ENCODE results near the gene AGAP2. TPM values are rescaled to one million over a fixed set of nuclear protein-coding genes. Genes with fewer than 3 reads are reported as not detected.
A peak's percentile ranks its signal among the peaks of the same experiment; 100 is the strongest.

AGAP2 gene
- total and polyA plus RNA-seq, 2 of the 13 experiments (the other 11 are each of a cell fraction or from before 2014, with no cell fraction given), result 0.38 to 0.45 TPM

GRCh38 chr12:57744194-57744776 is 5.7 kb upstream of the AGAP2 start (continued):
- TF ChIP-seq ZBTB20 (CRISPR knock-in tag; IDR thresholded peaks at IDR 0.05; ENCODE audit: borderline replicate concordance, low read depth), result no peak
- no peak for TF ChIP-seq CSRNP2 (CRISPR knock-in tag; conservative IDR thresholded peaks at IDR 0.05; ENCODE audit: low read depth)
- TF ChIP-seq YEATS4 (CRISPR knock-in tag; IDR thresholded peaks at IDR 0.05; ENCODE audit: borderline replicate concordance), result no peak
- TF ChIP-seq ZNF775 (CRISPR knock-in tag; IDR thresholded peaks at IDR 0.05; ENCODE audit: borderline replicate concordance), result no peak
- no peak for TF ChIP-seq CENPX (CRISPR knock-in tag; IDR thresholded peaks at IDR 0.05)
- no peak for TF ChIP-seq ZNF121 (CRISPR knock-in tag; IDR thresholded peaks at IDR 0.05)
- no peak for TF ChIP-seq ZNF576 (CRISPR knock-in tag; IDR thresholded peaks at IDR 0.05)
- no peak for TF ChIP-seq HOXD1 (CRISPR knock-in tag; IDR thresholded peaks at IDR 0.05)
- no peak for TF ChIP-seq ARNT (IDR thresholded peaks at IDR 0.05)
- no peak for TF ChIP-seq ARID2 (CRISPR knock-in tag; IDR thresholded peaks at IDR 0.05; ENCODE audit: borderline replicate concordance)
- TF ChIP-seq ELF4 (CRISPR knock-in tag; IDR thresholded peaks at IDR 0.05; ENCODE audit: borderline replicate concordance), result no peak
- no peak for TF ChIP-seq ARHGAP35 (CRISPR knock-in tag; IDR thresholded peaks at IDR 0.05; ENCODE audit: borderline replicate concordance)
- peak; percentile 16; the same call in 1 of the 2 replicates for TF ChIP-seq FOSL2 (CRISPR knock-in tag; IDR thresholded peaks at IDR 0.05)
- no peak; the same call in 1 of the 2 replicates for TF ChIP-seq TARDBP (CRISPR knock-in tag; IDR thresholded peaks at IDR 0.05)
- TF ChIP-seq PTBP1 (IDR thresholded peaks at IDR 0.05; ENCODE audit: low read depth, low read length, poor library complexity, severe bottlenecking), result no peak
- TF ChIP-seq ZNF282 (IDR thresholded peaks at IDR 0.05; ENCODE audit: partially characterized antibody), result no peak
- no peak for TF ChIP-seq ZNF225 (CRISPR knock-in tag; IDR thresholded peaks at IDR 0.05)
- no peak for TF ChIP-seq HES4 (CRISPR knock-in tag; IDR thresholded peaks at IDR 0.05; ENCODE audit: borderline replicate concordance)
- no peak for TF ChIP-seq CEBPZ (IDR thresholded peaks at IDR 0.05; ENCODE audit: low read length)
- peak; percentile 62; the same call in 1 of the 2 replicates for TF ChIP-seq ZFP1 (CRISPR knock-in tag; IDR thresholded peaks at IDR 0.05)
- TF ChIP-seq FOXM1 (CRISPR knock-in tag; IDR thresholded peaks at IDR 0.05), result no peak
- TF ChIP-seq PRPF4 (IDR thresholded peaks at IDR 0.05; ENCODE audit: low read depth, low read length, poor library complexity, severe bottlenecking), result no peak
- TF ChIP-seq ZBTB7A (CRISPR knock-in tag; IDR thresholded peaks at IDR 0.05), result no peak
- no peak for TF ChIP-seq DZIP1 (CRISPR knock-in tag; IDR thresholded peaks at IDR 0.05)
